ENCODE measurements around the gene TERT. TPM values are rescaled to one million over a fixed set of nuclear protein-coding genes. Genes with fewer than 3 reads are reported as not detected.

The TERT gene
- total RNA-seq, 2 experiments from 2014 or later, result 156 to 198 TPM

- Histone ChIP-seq H3K9me2 (ENCODE audit: insufficient read depth, low read length) (no peaks in the 10 kb centered on the region), H3K4me3 (ENCODE audit: low read depth, low read length, poor library complexity, severe bottlenecking) (no peak overlapping the region), H3K4me2 (ENCODE audit: low read length) (no peak overlapping the region), H3K79me2 (ENCODE audit: insufficient read depth, low read depth, low read length) (no peaks in the 10 kb centered on the region), H3K4me1 (ENCODE audit: insufficient read depth, low read length, poor library complexity, severe bottlenecking) (no peaks in the 10 kb centered on the region), H3K27ac (ENCODE audit: low read depth, low read length, poor library complexity, severe bottlenecking) (peak overlapping the region; percentile 25), H4K20me1 (ENCODE audit: insufficient read depth, low read length) (no peaks in the 10 kb centered on the region), H3K9me3 (ENCODE audit: low read length) (no peaks in the 10 kb centered on the region), H3K36me3 (ENCODE audit: insufficient read depth, low read length) (peaks cover 95% of the 10 kb centered on the region), H2AFZ (ENCODE audit: low read length) (no peak overlapping the region)
- ChIA-PET POLR2A (no interaction called here), CTCF (ENCODE audit: unreplicated experiment) (no interaction called here)
- intact Hi-C loops (cut with micrococcal nuclease; ENCODE audit: unreplicated experiment), result loop anchor here (5.0 kb wide), 1 partner anchor 55 kb away; no protein-coding TSS in a partner anchor
- BruUV-seq (replicated peaks), result no TSS peak
- DNase-seq (ENCODE audit: low spot score), result no peak
- TF ChIP-seq EZH2phosphoT487 (IDR thresholded peaks at IDR 0.05; ENCODE audit: borderline replicate concordance, low read depth, low read length), result no peak
- no peak for TF ChIP-seq CTCF (conservative IDR thresholded peaks at IDR 0.05; ENCODE audit: low read length)
These were observed 32.5 kb downstream of the TERT start for GRCh38 chr5:1262381-1262780.

DNA sequence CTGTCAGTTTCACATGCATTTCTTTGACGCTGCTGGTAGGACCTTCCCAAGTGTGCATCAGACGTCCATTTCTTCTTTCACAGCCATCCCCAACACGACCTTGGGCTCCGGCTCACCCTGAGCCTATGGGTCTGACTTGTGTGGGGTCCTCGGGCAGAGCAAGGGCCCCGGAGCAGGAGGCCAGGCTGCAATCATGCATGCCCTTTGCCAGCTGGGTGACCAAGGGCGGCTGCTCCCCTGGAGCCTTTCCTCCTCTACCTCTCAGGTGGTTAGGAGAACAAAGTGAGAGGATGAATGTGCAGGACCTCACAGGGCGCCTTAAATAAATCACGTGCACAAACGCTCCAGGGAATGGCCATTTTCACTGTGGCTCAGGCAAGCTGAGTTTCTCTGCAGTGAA lies 33.2 kb downstream of the TERT start:
- POLR2A ChIA-PET, result no interaction called here
- Histone ChIP-seq H3K4me1 (ENCODE audit: insufficient read depth, low read length, poor library complexity, severe bottlenecking) (no peaks in the 10 kb centered on the region), H3K9me3 (ENCODE audit: low read length) (no peaks in the 10 kb centered on the region)

More for the DNA sequence above, 33.2 kb downstream of the TERT start:
- CTCF ChIA-PET (ENCODE audit: unreplicated experiment), result no interaction called here
- Histone ChIP-seq H3K4me3 (ENCODE audit: low read depth, low read length, poor library complexity, severe bottlenecking) (no peak overlapping the region), H3K4me2 (ENCODE audit: low read length) (no peak overlapping the region), H2AFZ (ENCODE audit: low read length) (no peak overlapping the region), H3K27ac (ENCODE audit: low read depth, low read length, poor library complexity, severe bottlenecking) (no peak overlapping the region), H3K79me2 (ENCODE audit: insufficient read depth, low read depth, low read length) (no peaks in the 10 kb centered on the region), H3K36me3 (ENCODE audit: insufficient read depth, low read length) (peaks cover 96% of the 10 kb centered on the region), H3K9me2 (ENCODE audit: insufficient read depth, low read length) (no peaks in the 10 kb centered on the region), H4K20me1 (ENCODE audit: insufficient read depth, low read length) (no peaks in the 10 kb centered on the region)
- TF ChIP-seq CTCF (conservative IDR thresholded peaks at IDR 0.05; ENCODE audit: low read length), result no peak
- no peak for TF ChIP-seq EZH2phosphoT487 (IDR thresholded peaks at IDR 0.05; ENCODE audit: borderline replicate concordance, low read depth, low read length)
- DNase-seq (ENCODE audit: low spot score), result no peak
- no TSS peak for BruUV-seq (replicated peaks)
- intact Hi-C loops (cut with micrococcal nuclease; ENCODE audit: unreplicated experiment), result loop anchor here (5.0 kb wide), 1 partner anchor 56 kb away; no protein-coding TSS in a partner anchor
